ENCODE results near the gene CTAGE6. TPM values are rescaled to one million over a fixed set of nuclear protein-coding genes. Genes with fewer than 3 reads are reported as not detected.
A peak's percentile ranks its signal among the peaks of the same experiment; 100 is the strongest.

CTAGE6 gene
- total and polyA plus RNA-seq, 9 of the 15 experiments (the other 6 are each of a cell fraction or from before 2014, with no cell fraction given), result 0.04 to 0.21 (median 0.11) TPM; not detected in 5

- TF ChIP-seq ARID3A (IDR thresholded peaks at IDR 0.05; ENCODE audit: borderline replicate concordance, low read depth, low read length) (0 out of 2 replicates have a peak, but pooled peaks have one; percentile 45), ZNF592 (IDR thresholded peaks at IDR 0.05) (0 out of 2 replicates have a peak, but pooled peaks have one; percentile 43), FOXA3 (CRISPR knock-in tag; conservative IDR thresholded peaks at IDR 0.05 in 1 of 2, IDR thresholded peaks at IDR 0.05 in 1 of 2) (0 out of 4 replicates have a peak, but pooled peaks of 1 of the 2 experiments have one; percentile 2), ARID2 (IDR thresholded peaks at IDR 0.05) (peak; percentile 97), GATAD2B (IDR thresholded peaks at IDR 0.05; ENCODE audit: borderline replicate concordance) (peak; percentile 24; the same call in 1 of the 2 replicates), L3MBTL2 (IDR thresholded peaks at IDR 0.05) (0 out of 2 replicates have a peak, but pooled peaks have one; percentile 31), ZNF766 (CRISPR knock-in tag; conservative IDR thresholded peaks at IDR 0.05) (0 out of 2 replicates have a peak, but pooled peaks have one; percentile 27), RAD21 (CRISPR knock-in tag; conservative IDR thresholded peaks at IDR 0.05 in 1 of 2, IDR thresholded peaks at IDR 0.05 in 1 of 2) (peak; percentile 97 to 99), NFATC3 (IDR thresholded peaks at IDR 0.05) (peak; percentile 39; the same call in 1 of the 2 replicates)
These were observed 20.3 kb downstream of the CTAGE6 start (continued) for GRCh38 chr7:143737037-143737819.

Data from K562 (cell line).